Measurements from ENCODE around the gene TOMM20. TPM values are rescaled to one million over a fixed set of nuclear protein-coding genes. Genes with fewer than 3 reads are reported as not detected.

TOMM20 gene
- total and polyA plus RNA-seq, 2 of the 8 experiments (the other 6 are each of a cell fraction or from before 2014, with no cell fraction given), result 71.4 to 168 TPM

GRCh38 chr1:235158680-235159079 is 30.0 kb upstream of the TOMM20 start:
- Histone ChIP-seq H2BK5ac (ENCODE audit: low read depth, low read length) (no peak overlapping the region), H3K4me1 (replicated peaks in 1 of 4; ENCODE audit: control insufficient read depth in 3 of 4, insufficient read depth in 4 of 4, low read length in 3 of 4) (peaks cover 0 to 4% (median 1%) of the 10 kb centered on the region in 4 experiments; a peak in 4 of 7 replicates), H4K8ac (ENCODE audit: extremely low read depth, insufficient read depth, low read length) (no peak overlapping the region), H4K20me1 (replicated peaks in 1 of 2; ENCODE audit: control insufficient read depth in 1 of 2, insufficient read depth in 2 of 2, low read length in 2 of 2) (peaks cover 0 to 4% of the 10 kb centered on the region in 2 experiments), H3K4ac (replicated peaks; ENCODE audit: insufficient read length, low read depth, low read length) (no peak overlapping the region), H4K91ac (replicated peaks; ENCODE audit: insufficient read length, low read length) (no peak overlapping the region), H3K9ac (replicated peaks in 1 of 4; ENCODE audit: extremely low read depth in 1 of 4, low read depth in 3 of 4, low read length in 3 of 4) (no peak overlapping the region), H2BK15ac (ENCODE audit: low read length) (no peak overlapping the region), H3K79me2 (ENCODE audit: control insufficient read depth in 1 of 2, insufficient read depth in 2 of 2, low read length in 2 of 2) (peaks cover 0 to 28% of the 10 kb centered on the region in 2 experiments; a peak in 2 of 4 replicates), H3K79me1 (ENCODE audit: low read depth, low read length) (no peaks in the 10 kb centered on the region; the same call in 1 of the 2 replicates), H3K36me3 (ENCODE audit: control insufficient read depth in 2 of 4, insufficient read depth in 4 of 4, low read length in 3 of 4) (peaks cover 17 to 44% (median 37%) of the 10 kb centered on the region in 4 experiments), H3K4me3 (ENCODE audit: extremely low read depth in 1 of 4, insufficient read depth in 2 of 4, low read depth in 3 of 4, low read length in 4 of 4) (no peak overlapping the region), H3K18ac (ENCODE audit: extremely low read depth, low read length) (no peak overlapping the region), H3K27me3 (replicated peaks in 1 of 4; ENCODE audit: control insufficient read depth in 3 of 4, extremely low read depth in 1 of 4, insufficient read depth in 3 of 4, low read length in 3 of 4) (no peaks in the 10 kb centered on the region), H3K9me3 (ENCODE audit: insufficient read depth in 2 of 2, low read depth in 1 of 2, low read length in 1 of 2) (no peaks in the 10 kb centered on the region), H2BK12ac (ENCODE audit: low read depth, low read length) (no peak overlapping the region), H2AFZ (ENCODE audit: low read length) (no peak overlapping the region), H4K5ac (ENCODE audit: insufficient read length, low read depth, low read length) (no peak overlapping the region), H3K14ac (ENCODE audit: insufficient read length) (no peak overlapping the region), H3K23me2 (ENCODE audit: low read depth, low read length) (peaks cover 6% of the 10 kb centered on the region), H3K56ac (replicated peaks; ENCODE audit: insufficient read length, low read depth, low read length) (no peak overlapping the region), H2AK5ac (ENCODE audit: low read depth, low read length) (no peak overlapping the region), H2BK20ac (ENCODE audit: low read length) (no peak overlapping the region), H2BK120ac (replicated peaks; ENCODE audit: low read depth, low read length) (no peak overlapping the region), H3K4me2 (ENCODE audit: insufficient read depth in 1 of 2, low read depth in 2 of 2, low read length in 2 of 2) (no peak overlapping the region), H3K27ac (ENCODE audit: low read depth, low read length) (no peak overlapping the region), H3K23ac (ENCODE audit: insufficient read length) (no peak overlapping the region)
- no peak for FAIRE-seq
- 89% methylated on average over 6 of the region's 6 CpGs; no CpG with 5 or more reads in 1 of the 2 experiments for WGBS, 2 experiments (ENCODE audit: extremely low coverage in 1 of 2, insufficient coverage in 1 of 2, insufficient read length in 1 of 2, insufficient replicate concordance in 2 of 2, low coverage in 1 of 2, low lambda C conversion rate in 2 of 2, missing lambda C conversion rate in 1 of 2)
- POLR2A ChIA-PET (ENCODE audit: partially characterized antibody), result interaction anchor here (0.6 to 2.5 kb wide), 7 partner anchors 13 to 1464 kb away, joined by 3 to 14 read pairs (median 3); partner anchors contain the start of gene TOMM20
- CTCF ChIA-PET (ENCODE audit: partially characterized antibody), result interaction anchor here (0.9 kb wide), 1 partner anchor 184 kb away, joined by 3 read pairs; no protein-coding TSS in a partner anchor
- DNase-seq (ENCODE audit: low read depth in 1 of 2, low spot score in 2 of 2), result no peak
- no peak for TF ChIP-seq EZH2 (IDR thresholded peaks at IDR 0.05; ENCODE audit: low read depth, low read length, severe bottlenecking)

All from H1 (cell line).